GM21825 (cell line): ENCODE results near the gene NCKAP5.

Experiments used
- ATAC-seq: cut with Tn5 transposase; IDR thresholded peaks from one replicate; pipeline ENCODE4 v1.9.1; 2021; ENCODE audit warnings: mild to moderate bottlenecking, moderate library complexity; ENCODE audit not compliant: unreplicated experiment

NCKAP5 gene

GRCh38 chr2:133432778-133433177, 135.5 kb downstream of the NCKAP5 start:
- ATAC-seq: no peak

DNA sequence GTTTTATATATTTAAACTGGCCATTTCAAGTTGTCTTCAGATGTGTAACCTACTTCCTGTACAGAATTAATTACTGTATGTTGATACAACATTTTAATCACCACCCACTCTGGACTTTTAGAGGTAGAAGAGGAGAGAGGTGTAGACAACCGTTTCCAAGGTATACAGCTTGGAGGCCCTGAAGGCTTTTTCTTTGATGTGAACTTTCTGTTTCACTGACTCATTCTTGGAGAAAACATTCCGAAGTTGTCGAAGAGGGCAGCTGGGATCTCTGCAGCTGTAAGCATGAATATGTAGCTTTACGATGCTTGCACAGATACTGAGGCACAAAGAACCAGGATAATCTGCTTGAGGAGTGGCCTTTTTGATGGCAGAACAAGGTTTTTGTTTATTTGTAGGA, 137.0 kb downstream of the NCKAP5 start:
- ATAC-seq: no peak

DNA sequence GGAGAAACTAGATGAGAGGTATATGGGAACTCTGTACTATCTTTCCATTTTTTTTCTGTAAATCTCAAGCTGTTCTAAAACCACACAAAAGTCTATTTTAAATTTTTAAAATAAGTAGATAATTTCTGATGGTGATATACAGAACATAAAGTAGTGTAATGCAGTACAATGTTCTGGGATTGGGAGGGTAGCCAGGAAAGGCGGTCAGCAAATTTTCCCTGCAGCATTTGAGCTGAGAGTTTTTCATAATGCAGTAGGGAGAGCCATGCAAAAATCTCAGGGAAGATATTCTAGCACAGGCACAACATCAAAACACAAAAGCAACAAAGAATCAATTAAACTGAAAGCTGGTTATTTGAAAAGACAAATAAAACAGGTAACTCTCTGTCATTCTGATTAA, 141.5 kb downstream of the NCKAP5 start:
- no peak for ATAC-seq

DNA sequence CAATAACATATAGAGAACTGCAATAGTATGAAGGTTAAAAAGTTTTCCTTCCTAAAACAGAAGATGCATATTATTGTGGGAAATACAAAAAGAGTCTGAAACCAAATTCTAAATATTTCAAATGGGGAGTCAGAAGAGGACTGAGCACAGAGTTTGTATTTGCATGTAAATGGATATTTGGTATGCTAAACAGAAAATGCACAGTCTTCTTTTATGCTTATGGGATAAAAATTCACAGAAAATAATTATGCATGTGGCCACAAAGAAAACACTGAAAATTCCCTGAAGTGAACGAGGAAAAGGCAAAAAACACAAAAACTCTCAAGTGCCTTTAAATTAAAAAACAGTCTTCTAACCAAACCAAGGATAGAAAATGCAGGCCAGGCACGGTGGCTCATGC, 142.7 kb downstream of the NCKAP5 start:
- no peak for ATAC-seq

DNA sequence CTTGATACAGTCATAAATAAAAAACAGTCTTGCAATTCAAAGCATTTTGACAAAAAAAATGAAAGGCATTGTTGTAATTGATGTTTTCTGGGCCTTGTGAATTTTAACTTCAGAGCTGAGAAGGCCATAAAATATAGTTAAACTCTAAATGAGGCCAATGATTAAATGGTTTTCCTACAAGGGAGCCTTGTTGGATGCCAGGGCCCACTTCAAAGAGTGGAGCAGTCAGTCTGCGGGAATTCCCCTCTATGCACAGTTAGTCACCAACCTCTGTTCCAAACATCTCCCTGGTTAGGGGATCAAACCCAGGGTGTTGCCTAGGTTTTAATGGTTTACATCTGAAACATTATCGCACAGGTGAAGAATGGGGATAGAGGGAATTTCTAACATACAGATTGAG, 143.4 kb downstream of the NCKAP5 start:
- no peak for ATAC-seq

DNA sequence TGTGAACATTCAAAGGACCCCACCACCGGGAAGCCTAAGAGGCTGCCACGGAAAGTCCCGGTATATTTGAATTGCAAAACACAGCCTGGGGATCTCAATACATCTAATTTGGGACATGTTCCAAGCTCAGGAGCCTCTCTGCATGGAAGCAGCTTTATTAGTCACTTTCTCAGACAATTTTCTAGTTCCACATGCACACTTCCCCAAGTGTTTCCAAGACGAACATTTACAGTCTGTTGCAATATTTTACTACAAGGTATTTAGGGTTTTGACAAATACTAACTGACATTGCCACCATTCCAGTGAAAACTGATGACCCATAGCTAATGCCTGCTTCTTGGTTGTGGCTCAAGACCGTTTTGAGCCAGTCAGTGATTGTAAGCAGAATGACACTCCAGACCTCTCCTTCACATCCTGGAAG, 145.3 kb downstream of the NCKAP5 start:
- no peak for ATAC-seq

GRCh38 chr2:133421516-133422324, 146.5 kb downstream of the NCKAP5 start:
- ATAC-seq: peak; percentile 95

- no peak for ATAC-seq
Measured at GRCh38 chr2:133420788-133421187, 147.5 kb downstream of the NCKAP5 start.

GRCh38 chr2:133418671-133419070, 149.6 kb downstream of the NCKAP5 start:
- no peak for ATAC-seq

DNA sequence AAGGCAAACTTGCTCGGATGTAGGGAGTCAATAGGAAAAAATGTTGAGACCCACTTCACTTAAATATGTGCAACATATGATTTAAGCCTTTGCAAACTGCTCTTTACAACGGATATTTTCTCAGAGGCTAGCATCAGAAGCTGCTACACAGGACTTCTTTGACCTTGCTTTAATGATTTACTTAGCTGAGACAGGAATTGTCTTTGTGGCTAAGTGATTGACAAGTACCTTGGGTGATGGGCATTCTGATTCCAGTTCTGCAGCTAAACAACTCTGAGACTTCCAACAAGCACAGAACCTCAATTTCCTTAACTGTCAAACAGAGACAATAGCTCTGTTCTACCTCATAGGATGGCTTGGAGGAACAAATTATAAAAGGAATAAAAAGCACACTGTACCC, 150.2 kb downstream of the NCKAP5 start:
- ATAC-seq: no peak

GRCh38 chr2:133417415-133417814, 150.8 kb downstream of the NCKAP5 start:
- no peak for ATAC-seq

DNA sequence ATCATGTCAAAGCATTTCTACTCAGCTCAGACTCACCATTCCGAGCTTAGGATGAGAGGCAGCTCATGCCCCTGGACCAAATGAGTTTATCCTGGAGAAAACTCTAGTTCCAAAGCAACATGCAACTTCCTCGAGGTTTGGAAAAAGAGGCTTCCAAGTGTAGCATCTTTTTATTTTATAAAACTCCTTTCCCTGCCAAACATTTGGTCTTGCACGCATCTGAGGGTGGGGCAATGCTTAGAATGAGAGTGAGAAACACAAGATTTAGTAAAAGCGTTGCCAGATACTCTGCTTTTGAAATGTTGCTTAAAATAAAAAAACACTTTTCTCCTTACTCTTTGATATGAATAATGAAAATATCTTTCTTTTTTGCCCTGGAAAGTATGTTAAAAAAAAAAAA, 151.5 kb downstream of the NCKAP5 start:
- no peak for ATAC-seq

GRCh38 chr2:133416146-133416545, 152.1 kb downstream of the NCKAP5 start:
- no peak for ATAC-seq

- ATAC-seq: no peak
Measured at GRCh38 chr2:133415210-133415876, 152.9 kb downstream of the NCKAP5 start.

DNA sequence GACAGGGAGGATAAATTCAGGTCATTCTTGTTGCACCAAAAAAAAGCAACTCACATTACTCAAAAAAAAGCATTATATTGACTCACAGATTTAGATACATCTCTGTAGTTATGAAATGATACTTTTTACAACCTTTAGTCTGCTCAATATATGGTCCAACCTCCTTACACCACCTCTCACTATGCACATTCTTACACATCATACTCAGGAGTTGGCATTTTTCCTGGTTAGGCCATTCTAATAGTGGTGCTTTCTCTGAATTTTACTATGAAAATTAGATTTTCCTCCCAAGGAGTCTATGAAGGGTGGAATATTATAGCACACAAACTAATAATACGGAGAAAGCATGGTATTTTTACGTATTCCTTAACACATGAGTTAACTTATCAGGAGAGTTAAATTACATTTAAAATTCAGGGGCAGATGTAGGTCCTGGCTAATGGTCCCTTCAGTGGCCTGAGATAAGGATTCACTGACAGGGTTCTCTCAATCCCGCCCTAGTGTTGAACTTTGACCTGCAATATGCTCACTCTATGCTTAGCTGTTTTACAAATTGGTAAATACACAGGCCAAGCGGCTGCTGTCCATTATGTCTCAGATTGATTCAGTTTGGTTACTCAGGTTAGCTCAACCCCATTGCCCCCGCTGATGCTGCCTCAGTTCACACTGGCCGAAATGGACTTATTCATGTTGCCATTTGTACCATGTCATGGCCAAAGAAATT, 153.6 kb downstream of the NCKAP5 start:
- ATAC-seq: no peak

DNA sequence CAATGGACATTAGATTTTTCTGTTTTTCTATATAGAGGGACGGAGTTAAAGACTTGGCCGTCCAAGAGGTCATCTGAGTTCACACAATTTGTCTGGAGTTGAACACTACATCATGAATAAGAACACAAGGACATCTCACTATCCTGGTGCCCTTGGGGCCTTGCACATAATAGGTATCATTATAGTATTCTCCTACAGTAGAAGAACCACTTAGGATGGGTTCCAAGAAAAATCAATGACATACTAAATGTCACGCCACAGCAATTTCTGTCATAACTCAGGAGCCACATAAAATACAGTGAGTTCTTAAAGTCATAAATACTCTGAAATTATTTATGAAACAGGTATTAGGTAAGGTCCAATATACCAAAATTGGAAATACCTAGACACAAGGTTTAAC, 154.4 kb downstream of the NCKAP5 start:
- ATAC-seq: no peak

DNA sequence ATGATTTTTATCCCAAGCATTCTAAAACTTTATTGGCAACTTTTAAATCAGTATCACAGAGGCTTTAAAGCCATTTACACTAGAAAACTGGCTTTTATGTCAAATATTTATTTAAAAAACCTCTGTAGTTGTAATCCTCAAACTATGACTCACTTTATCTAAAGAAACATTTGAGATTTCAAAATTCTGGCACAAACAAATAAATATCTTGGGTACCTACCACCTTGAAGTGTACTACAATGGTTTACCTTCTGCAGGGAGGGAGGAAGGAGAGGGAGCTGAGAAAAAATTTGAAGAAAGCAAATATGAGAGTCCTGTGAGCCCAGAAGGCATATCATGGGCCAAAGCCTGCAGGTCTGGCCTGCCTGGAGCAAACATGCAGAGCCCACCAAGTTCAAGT, 155.6 kb downstream of the NCKAP5 start:
- no peak for ATAC-seq

- ATAC-seq: no peak
Measured at GRCh38 chr2:133411857-133412256, 156.4 kb downstream of the NCKAP5 start.

DNA sequence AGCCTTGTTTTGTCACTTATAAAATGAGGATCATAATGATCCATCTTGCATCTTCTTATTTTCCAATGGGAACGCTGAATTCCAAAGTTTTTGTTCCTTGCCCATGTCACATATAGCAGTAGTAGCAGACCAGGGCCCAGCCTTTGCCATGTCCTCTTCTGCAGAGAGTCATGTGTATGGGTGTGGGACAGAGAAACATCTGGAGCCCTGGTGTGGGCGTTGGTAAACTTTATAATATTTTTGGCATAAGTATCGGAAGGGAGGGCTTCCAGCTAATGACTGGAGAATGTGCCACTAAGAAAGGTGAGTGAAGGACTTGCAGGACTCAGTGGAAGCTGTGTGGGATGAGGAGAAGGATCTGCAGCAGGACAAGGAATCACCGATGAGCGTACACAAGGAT, 157.2 kb downstream of the NCKAP5 start:
- ATAC-seq: no peak

GRCh38 chr2:133409581-133410285, 158.5 kb downstream of the NCKAP5 start:
- ATAC-seq: no peak

DNA sequence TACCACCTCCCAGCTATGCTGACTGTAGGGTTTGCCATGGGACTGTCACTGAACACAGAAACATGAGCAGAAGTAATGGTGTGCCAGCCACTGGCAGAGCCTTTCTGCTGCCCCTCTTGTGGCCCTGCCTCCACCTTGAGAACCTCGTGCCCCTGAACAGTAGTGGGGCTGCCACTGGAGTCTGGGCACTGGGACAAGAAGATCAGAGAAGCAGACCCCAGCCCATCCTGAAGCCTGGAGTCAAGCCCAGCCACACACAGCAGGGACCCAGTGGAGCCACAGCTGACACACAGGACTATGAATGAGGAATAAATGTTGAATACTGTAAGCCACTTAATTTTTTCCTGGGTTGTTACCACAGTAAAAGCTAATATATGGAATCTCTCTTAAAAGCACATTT, 159.6 kb downstream of the NCKAP5 start:
- ATAC-seq: no peak
